Common myeloid progenitor, CD34-positive (primary cell): ENCODE data around the gene TMEM161B.
"Not testable (repeated sequence)": the region's sequence is repeated elsewhere in the genome, so short reads cannot be mapped to it uniquely, and the experiment has no call there.

Source experiments
- CTCF ChIA-PET: fragments of 350-600 bp; sonication (Branson Sonifier 250); formaldehyde crosslinking; loops from one replicate; lab custom pipeline; 2021; ENCODE audit warnings: antibody characterized with exemption; lab: Charles Lee
- POLR2A ChIA-PET: fragments of 350-600 bp; sonication (Branson Sonifier 250); formaldehyde crosslinking; loops from one replicate; lab custom pipeline; 2021; ENCODE audit warnings: antibody characterized with exemption; lab: Charles Lee
- DNase-seq, 3 donors: peaks; one replicate each; pipeline versions ENCODE4 v3.0.0 to v3.0.0-alpha.2; 2013
- H3K27ac ChIP-seq, 2 experiments: 1 replicate in 1 of 2; 2 replicates in 1 of 2; pipeline ENCODE4 v1.7.0; 2013; ENCODE audit warnings: inconsistent platforms in 2 of 2, low read length in 2 of 2, mild to moderate bottlenecking in 2 of 2, low read depth in 1 of 2, moderate library complexity in 1 of 2; ENCODE audit not compliant: severe bottlenecking in 2 of 2, insufficient read depth in 1 of 2, poor library complexity in 1 of 2
- H3K27me3 ChIP-seq, 5 experiments: replicated peaks in 2 of 5; 1 replicate in 3 of 5; 2 replicates in 2 of 5; pipeline versions ENCODE4 v1.6.1 to v1.7.0; 2013; ENCODE audit warnings: low read length in 4 of 5, mild to moderate bottlenecking in 2 of 5, moderate library complexity in 2 of 5, inconsistent platforms in 1 of 5; ENCODE audit not compliant: insufficient read depth in 5 of 5, control insufficient read depth in 4 of 5
- H3K36me3 ChIP-seq, 4 experiments: 1 replicate in 2 of 4; 2 replicates in 2 of 4; pipeline versions ENCODE4 v1.6.1 to v1.7.0; 2013; ENCODE audit warnings: low read length in 3 of 4, control low read depth in 1 of 4, mild to moderate bottlenecking in 1 of 4; ENCODE audit not compliant: control insufficient read depth in 4 of 4, insufficient read depth in 4 of 4
- H3K4me1 ChIP-seq, 4 experiments: 1 replicate in 3 of 4; 2 replicates in 1 of 4; pipeline versions ENCODE4 v1.6.1 to v1.7.1; 2013; ENCODE audit warnings: low read length in 3 of 4, mild to moderate bottlenecking in 3 of 4, control low read depth in 1 of 4, inconsistent platforms in 1 of 4, moderate library complexity in 1 of 4; ENCODE audit not compliant: control insufficient read depth in 4 of 4, insufficient read depth in 4 of 4; ENCODE audit errors: control extremely low read depth in 1 of 4
- H3K4me3 ChIP-seq, 7 experiments: 1 replicate in 4 of 7; 2 replicates in 3 of 7; pipeline versions ENCODE4 v1.5.1 to v1.7.0; 2013; ENCODE audit warnings: mild to moderate bottlenecking in 7 of 7, low read length in 6 of 7, moderate library complexity in 6 of 7, inconsistent platforms in 2 of 7, low read depth in 2 of 7, control low read depth in 1 of 7; ENCODE audit not compliant: insufficient read depth in 4 of 7, control insufficient read depth in 1 of 7; ENCODE audit errors: extremely low read depth in 1 of 7
- H3K9me3 ChIP-seq, 5 experiments: 1 replicate in 4 of 5; 2 replicates in 1 of 5; pipeline versions ENCODE4 v1.6.1 to v1.7.1; 2013; ENCODE audit warnings: low read length in 4 of 5, mild to moderate bottlenecking in 2 of 5, inconsistent platforms in 1 of 5, low read depth in 1 of 5, moderate library complexity in 1 of 5; ENCODE audit not compliant: control insufficient read depth in 4 of 5, insufficient read depth in 2 of 5; ENCODE audit errors: control extremely low read depth in 1 of 5
- WGBS: methylation state at CpG from one replicate; pipeline ENCODE4 v1.1.5; 2013; ENCODE audit not compliant: insufficient coverage; 5-methylcytosine and 5-hydroxymethylcytosine counted together

The TMEM161B gene

DNA sequence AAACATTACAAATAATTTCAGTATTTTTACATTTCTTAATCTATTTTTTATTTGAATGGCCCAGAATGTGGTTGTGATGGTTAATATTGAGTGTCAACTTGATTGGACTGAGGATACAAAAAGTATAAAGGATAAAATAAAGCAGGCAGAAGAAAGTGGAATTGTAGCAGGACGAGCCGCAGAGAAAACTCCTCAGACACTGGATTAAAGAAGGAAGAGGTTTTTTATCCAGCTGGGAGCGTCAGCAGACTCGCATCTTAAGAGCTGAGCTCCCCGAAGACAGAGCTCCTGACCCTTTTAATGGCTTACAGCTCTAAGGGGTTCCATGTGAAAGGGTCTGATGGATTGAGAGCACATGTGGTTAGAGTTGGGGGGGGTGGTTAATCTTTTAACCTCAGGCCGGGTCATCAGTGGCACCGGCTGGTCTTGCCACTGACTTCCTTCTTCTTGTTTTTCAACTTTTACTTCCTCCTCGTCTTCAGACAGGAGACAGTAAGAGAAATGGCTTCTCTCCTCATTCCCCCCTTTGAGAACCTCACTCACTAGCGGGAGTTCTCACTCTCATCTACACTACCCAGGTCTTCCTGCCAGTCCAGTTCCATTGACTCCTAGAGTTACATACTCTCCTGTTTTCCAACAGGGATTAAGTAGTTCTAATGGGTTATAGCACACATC lies 80.0 kb downstream of the TMEM161B start:
- Histone ChIP-seq H3K27ac (no peak overlapping the region), H3K4me1 (no peaks in the 10 kb centered on the region), H3K36me3 (peaks cover 0 to 6% (median 3%) of the 10 kb centered on the region in 4 experiments), H3K27me3 (no peaks in the 10 kb centered on the region), H3K4me3 (no peak overlapping the region), H3K9me3 (peaks cover 5 to 35% (median 15%) of the 10 kb centered on the region in 5 experiments)
- ChIA-PET POLR2A (no interaction called here), CTCF (no interaction called here)
- DNase-seq = peak; percentile 14 to 38 (median 34)
- 96% methylated on average over 8 of the region's 9 CpGs for WGBS

DNA sequence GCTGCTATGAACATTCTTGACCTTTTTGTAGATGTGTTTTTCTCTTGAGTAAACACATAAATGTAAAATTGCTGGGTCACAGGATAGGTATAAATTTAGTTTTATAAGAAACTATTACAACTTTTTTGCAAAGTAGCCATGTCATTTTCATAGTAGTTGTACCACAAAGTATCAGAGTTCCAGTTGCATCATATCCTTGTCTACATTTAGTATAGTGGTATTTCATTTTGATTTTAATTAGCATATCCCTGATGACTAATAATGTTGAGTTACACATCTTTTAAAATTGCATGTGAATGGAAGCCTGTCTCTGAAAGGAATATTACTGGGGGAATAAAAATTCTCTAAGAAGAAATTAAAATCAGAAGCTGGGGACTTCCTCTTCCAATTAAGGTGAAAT lies 85.4 kb downstream of the TMEM161B start:
- Histone ChIP-seq H3K27me3 (no peaks in the 10 kb centered on the region), H3K4me1 (no peaks in the 10 kb centered on the region), H3K9me3 (peaks cover 3 to 8% (median 4%) of the 10 kb centered on the region in 5 experiments), H3K36me3 (no peaks in the 10 kb centered on the region), H3K27ac (no peak overlapping the region), H3K4me3 (no peak overlapping the region)
- POLR2A ChIA-PET = no interaction called here
- CTCF ChIA-PET = no interaction called here
- DNase-seq = no peak

DNA sequence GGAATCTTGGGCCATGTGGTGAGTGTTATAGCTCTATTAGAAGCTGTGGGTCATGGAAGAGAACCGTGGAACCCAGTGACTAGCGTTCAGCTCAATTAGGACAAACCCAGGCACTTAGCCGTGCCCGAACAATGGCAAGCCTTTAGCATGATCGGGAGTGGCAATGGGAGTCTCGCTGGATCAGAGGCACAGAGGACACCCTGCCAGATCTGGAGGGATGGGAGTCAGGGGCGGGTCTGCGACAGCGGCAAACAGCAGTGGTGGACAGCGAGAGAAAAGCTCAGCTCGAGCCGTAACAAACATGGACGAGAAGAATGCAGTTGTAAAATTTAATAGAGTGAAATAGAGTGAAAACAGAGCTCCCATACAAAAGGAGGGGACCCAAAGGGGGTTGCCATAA lies 91.2 kb downstream of the TMEM161B start:
- H3K9me3 ChIP-seq, CTCF ChIA-PET, H3K4me3 ChIP-seq, DNase-seq, H3K27me3 ChIP-seq, H3K4me1 ChIP-seq, H3K27ac ChIP-seq, POLR2A ChIA-PET, H3K36me3 ChIP-seq: not testable (repeated sequence)
- 99% methylated on average over 13 of the region's 13 CpGs for WGBS

DNA sequence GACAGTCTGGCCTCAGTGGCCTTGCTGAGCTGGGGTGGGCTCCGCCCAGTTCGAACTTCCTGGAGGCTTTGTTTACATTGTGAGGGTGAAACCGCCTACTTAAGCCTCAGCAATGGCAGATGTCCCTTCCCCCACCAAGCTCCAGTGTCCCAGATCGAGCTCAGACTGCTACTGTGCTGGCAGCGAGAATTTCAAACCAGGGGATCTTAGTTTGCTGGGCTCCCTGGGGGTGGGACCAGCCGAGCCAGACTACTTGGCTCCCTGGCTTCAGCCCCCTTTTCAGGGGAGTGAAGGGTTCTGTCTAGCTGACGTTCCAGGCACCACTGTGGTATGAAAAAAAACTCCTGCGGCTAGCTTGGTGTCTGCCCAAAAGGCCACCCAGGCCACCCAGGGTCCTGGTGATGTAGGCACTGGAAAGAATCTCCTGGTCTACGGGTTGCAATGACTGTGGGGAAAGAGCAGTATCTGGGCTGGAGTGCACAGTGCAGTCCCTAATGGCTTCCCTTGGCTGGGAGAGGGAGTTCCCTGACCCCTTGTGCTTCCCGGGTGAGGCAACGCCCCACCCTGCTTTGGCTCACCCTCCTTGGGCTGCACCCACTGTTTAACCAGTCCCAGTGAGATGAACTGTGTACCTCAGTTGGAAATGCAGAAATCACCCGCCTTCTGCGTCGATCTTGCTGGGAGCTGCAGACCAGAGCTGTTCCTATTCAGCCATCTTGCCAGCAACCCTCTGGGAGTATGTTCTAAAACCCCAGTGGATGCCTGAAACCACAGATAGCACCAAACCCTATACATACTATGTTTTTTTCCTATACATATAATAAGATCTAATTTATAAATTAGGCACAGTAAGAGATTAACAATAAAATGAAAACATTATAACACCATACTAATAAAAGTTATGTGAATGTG lies 95.5 kb downstream of the TMEM161B start:
- no peak overlapping the region for H3K27ac ChIP-seq
- H3K4me1 ChIP-seq = no peaks in the 10 kb centered on the region
- no peaks in the 10 kb centered on the region for H3K36me3 ChIP-seq
- peaks cover 0 to 11% (median 0%) of the 10 kb centered on the region in 5 experiments for H3K9me3 ChIP-seq
- no peak overlapping the region for H3K4me3 ChIP-seq
- ChIA-PET POLR2A (no interaction called here), CTCF (no interaction called here)
- 75% methylated on average over 11 of the region's 14 CpGs for WGBS
- no peak for DNase-seq
- no peaks in the 10 kb centered on the region for H3K27me3 ChIP-seq

DNA sequence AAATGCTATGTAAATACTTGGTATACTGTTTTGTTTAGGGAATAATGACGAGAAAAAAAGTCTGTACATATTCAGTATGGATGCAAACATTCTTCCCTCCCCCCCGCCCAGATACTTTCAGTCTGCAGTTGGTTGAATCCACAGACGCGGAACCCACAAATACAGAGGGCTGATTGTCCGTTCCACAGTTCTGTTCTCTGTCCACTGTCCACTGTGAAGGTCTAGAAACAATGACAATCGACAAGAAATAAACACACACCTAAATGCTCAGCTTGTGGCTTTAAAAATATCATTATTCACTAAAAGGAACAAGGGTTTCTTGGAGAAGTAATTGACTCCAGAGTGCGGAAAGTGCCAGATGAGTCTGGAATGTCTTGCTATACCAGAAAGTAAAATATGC lies 109.1 kb downstream of the TMEM161B start:
- DNase-seq = no peak
- H3K36me3 ChIP-seq = no peaks in the 10 kb centered on the region
- ChIA-PET CTCF (no interaction called here), POLR2A (no interaction called here)
- H3K27ac ChIP-seq = no peak overlapping the region
- H3K4me1 ChIP-seq = no peaks in the 10 kb centered on the region
- H3K27me3 ChIP-seq = peaks cover 0 to 14% (median 4%) of the 10 kb centered on the region in 5 experiments
- no peaks in the 10 kb centered on the region for H3K9me3 ChIP-seq
- no peak overlapping the region for H3K4me3 ChIP-seq
- WGBS = 100% methylated on average over 2 of the region's 7 CpGs

DNA sequence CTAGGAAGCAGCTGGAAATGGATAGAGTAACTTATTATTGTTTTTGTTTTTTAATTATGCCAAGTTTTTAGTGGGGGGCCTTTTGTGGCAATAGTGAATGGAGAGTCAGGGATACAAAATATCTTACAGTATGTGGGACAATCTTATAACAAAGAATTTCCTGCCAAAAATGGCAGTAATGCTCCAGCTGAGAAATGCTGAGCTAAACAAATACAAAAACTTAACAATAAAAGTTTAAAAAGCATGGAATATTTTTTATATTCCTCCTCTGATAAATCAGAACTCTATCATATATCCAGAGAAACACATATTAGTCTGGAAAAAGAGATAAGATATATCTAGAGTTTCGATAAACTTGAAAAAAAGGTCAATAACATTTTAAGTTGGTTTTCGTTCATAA lies 110.6 kb downstream of the TMEM161B start:
- Histone ChIP-seq H3K4me3 (no peak overlapping the region), H3K4me1 (no peaks in the 10 kb centered on the region), H3K9me3 (no peaks in the 10 kb centered on the region), H3K36me3 (no peaks in the 10 kb centered on the region), H3K27me3 (peaks cover 0 to 15% (median 10%) of the 10 kb centered on the region in 5 experiments), H3K27ac (no peak overlapping the region)
- ChIA-PET POLR2A (no interaction called here), CTCF (no interaction called here)
- 97% methylated on average over 2 of the region's 2 CpGs for WGBS
- no peak for DNase-seq

DNA sequence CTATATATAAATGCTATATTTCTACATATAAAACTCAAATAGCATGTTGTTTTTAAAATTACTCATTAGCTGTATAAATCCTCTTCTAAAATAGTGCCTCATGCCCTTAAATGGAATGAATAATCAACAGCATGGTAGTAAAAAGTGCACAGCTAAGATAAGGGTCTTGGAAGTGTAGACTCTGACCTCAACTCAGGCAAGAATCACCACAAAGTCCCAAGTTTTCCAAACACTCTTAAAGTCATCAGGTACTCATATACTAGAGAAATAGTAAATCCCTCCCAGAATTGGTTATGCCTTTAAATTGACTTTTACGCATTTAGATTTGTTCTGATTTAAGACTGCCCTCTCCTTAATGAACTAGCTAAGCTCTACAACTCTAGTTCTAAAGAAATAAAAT lies 113.8 kb downstream of the TMEM161B start:
- ChIA-PET POLR2A (no interaction called here), CTCF (no interaction called here)
- Histone ChIP-seq H3K36me3 (no peaks in the 10 kb centered on the region), H3K4me1 (no peaks in the 10 kb centered on the region), H3K27ac (no peak overlapping the region), H3K27me3 (peaks cover 0 to 15% (median 10%) of the 10 kb centered on the region in 5 experiments), H3K4me3 (no peak overlapping the region), H3K9me3 (peaks cover 0 to 11% (median 3%) of the 10 kb centered on the region in 5 experiments)
- no peak for DNase-seq
- WGBS = 100% methylated on average over 1 of the region's 1 CpG
